Measurements from ENCODE around the gene FDXR. TPM values are rescaled to one million over a fixed set of nuclear protein-coding genes. Genes with fewer than 3 reads are reported as not detected.

Gene FDXR
- total and polyA plus RNA-seq, 2 donors (not counting 3 experiments of a cell fraction or from before 2014, with no cell fraction given): 19.7 to 33.4 TPM

- BruUV-seq (replicated peaks): no TSS peak
- Histone ChIP-seq H4K20me1 (replicated peaks; ENCODE audit: control insufficient read depth, extremely low read depth, insufficient read depth, low read length) (no peaks in the 10 kb centered on the region), H3K36me3 (ENCODE audit: control insufficient read depth in 2 of 2, extremely low read depth in 1 of 2, insufficient read depth in 2 of 2, low read length in 2 of 2) (no peaks in the 10 kb centered on the region), H3K27ac (ENCODE audit: insufficient read depth, low read depth, low read length) (no peak overlapping the region), H3K4me2 (ENCODE audit: insufficient read depth, low read length) (no peak overlapping the region), H3K9ac (replicated peaks; ENCODE audit: extremely low read depth, insufficient read depth, low read length) (no peak overlapping the region), H3K27me3 (ENCODE audit: control insufficient read depth in 2 of 2, insufficient read depth in 2 of 2, low read length in 2 of 2) (peaks cover 29 to 33% of the 10 kb centered on the region in 2 experiments), H2AFZ (ENCODE audit: low read depth, low read length) (no peak overlapping the region), H3K79me2 (ENCODE audit: control insufficient read depth, insufficient read depth, low read length) (no peaks in the 10 kb centered on the region), H3K4me1 (ENCODE audit: control insufficient read depth, extremely low read depth, insufficient read depth, low read length) (peaks cover 7% of the 10 kb centered on the region), H3K9me1 (replicated peaks; ENCODE audit: control insufficient read depth, extremely low read depth, insufficient read depth, low read length) (no peaks in the 10 kb centered on the region), H3K4me3 (replicated peaks in 1 of 3; ENCODE audit: insufficient read depth in 1 of 3, low read depth in 1 of 3, low read length in 3 of 3) (no peak overlapping the region), H3K9me3 (replicated peaks; ENCODE audit: control insufficient read depth, insufficient read depth, low read length) (no peaks in the 10 kb centered on the region)
- ChIA-PET CTCF (interaction anchor here (0.7 to 14.2 kb wide), 23 partner anchors 8 to 659 kb away, joined by 3 to 325 read pairs (median 4); partner anchors contain the start of genes FDXR, NAT9 and RPL38), POLR2A (interaction anchor here (1.3 kb wide), 1 partner anchor 11 kb away, joined by 6 read pairs; the partner anchor contains the start of gene FDXR)
- no peak for TF ChIP-seq MYC (IDR thresholded peaks at IDR 0.05; ENCODE audit: low read depth, low read length)
- TF ChIP-seq, protein P1, sequence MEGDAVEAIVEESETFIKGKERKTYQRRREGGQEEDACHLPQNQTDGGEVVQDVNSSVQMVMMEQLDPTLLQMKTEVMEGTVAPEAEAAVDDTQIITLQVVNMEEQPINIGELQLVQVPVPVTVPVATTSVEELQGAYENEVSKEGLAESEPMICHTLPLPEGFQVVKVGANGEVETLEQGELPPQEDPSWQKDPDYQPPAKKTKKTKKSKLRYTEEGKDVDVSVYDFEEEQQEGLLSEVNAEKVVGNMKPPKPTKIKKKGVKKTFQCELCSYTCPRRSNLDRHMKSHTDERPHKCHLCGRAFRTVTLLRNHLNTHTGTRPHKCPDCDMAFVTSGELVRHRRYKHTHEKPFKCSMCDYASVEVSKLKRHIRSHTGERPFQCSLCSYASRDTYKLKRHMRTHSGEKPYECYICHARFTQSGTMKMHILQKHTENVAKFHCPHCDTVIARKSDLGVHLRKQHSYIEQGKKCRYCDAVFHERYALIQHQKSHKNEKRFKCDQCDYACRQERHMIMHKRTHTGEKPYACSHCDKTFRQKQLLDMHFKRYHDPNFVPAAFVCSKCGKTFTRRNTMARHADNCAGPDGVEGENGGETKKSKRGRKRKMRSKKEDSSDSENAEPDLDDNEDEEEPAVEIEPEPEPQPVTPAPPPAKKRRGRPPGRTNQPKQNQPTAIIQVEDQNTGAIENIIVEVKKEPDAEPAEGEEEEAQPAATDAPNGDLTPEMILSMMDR (IDR thresholded peaks at IDR 0.05; ENCODE audit: extremely low read depth in 1 of 2, insufficient read depth in 1 of 2, low read depth in 1 of 2, low read length in 2 of 2): peak; percentile 60 to 85
- TF ChIP-seq GATA2 (IDR thresholded peaks at IDR 0.05; ENCODE audit: insufficient read depth, insufficient read length, low read depth, low read length): no peak
- TF ChIP-seq POLR2A (IDR thresholded peaks at IDR 0.05; ENCODE audit: low read depth, low read length): no peak
- TF ChIP-seq MAX (IDR thresholded peaks at IDR 0.05; ENCODE audit: insufficient read depth, insufficient read length): no peak
- TF ChIP-seq EZH2 (IDR thresholded peaks at IDR 0.05; ENCODE audit: borderline replicate concordance, low read depth, low read length, severe bottlenecking): no peak
- no peak for TF ChIP-seq FOS (IDR thresholded peaks at IDR 0.05; ENCODE audit: borderline replicate concordance, insufficient read depth, low read length)
- TF ChIP-seq JUN (IDR thresholded peaks at IDR 0.05; ENCODE audit: borderline replicate concordance, insufficient read depth, insufficient read length, low read depth): no peak
- FAIRE-seq (peak; percentile 60), DNase-seq (ENCODE audit: low read depth, low spot score) (peak; percentile 34)
- intact Hi-C loops (cut with micrococcal nuclease) (loop anchor here (1.0 kb wide), 3 partner anchors 71 to 118 kb away; partner anchors contain the start of gene NHERF1), dilution Hi-C loops (cut with MboI; ENCODE audit: extremely low pct_ligation_motif_present, low sequenced_read_pairs) (no loop called here)
Measured at GRCh38 chr17:74862108-74862901, 10.5 kb downstream of the FDXR start.

All from endothelial cell of umbilical vein (primary cell).